Measurements from ENCODE around the gene BICD1.

Gene BICD1

GRCh38 chr12:32402170-32402569 is 295.5 kb downstream of the BICD1 start:
- DNase-seq (ENCODE audit: low read depth): no peak

- no peak for DNase-seq (ENCODE audit: low read depth)
These were observed 296.3 kb downstream of the BICD1 start for GRCh38 chr12:32402946-32403345.

- no peak for DNase-seq (ENCODE audit: low read depth)
These were observed 301.1 kb downstream of the BICD1 start for GRCh38 chr12:32407795-32408194.

GRCh38 chr12:32413412-32413811 is 306.8 kb downstream of the BICD1 start:
- DNase-seq (ENCODE audit: low read depth): no peak

- no peak for DNase-seq (ENCODE audit: low read depth)
These were observed 311.6 kb downstream of the BICD1 start for GRCh38 chr12:32418221-32418620.

- DNase-seq (ENCODE audit: low read depth): no peak
These were observed 312.4 kb downstream of the BICD1 start for GRCh38 chr12:32418903-32419519.

- no peak for DNase-seq (ENCODE audit: low read depth)
These were observed 312.9 kb downstream of the BICD1 start for GRCh38 chr12:32419520-32419960.

GRCh38 chr12:32420356-32420755 is 313.7 kb downstream of the BICD1 start:
- no peak for DNase-seq (ENCODE audit: low read depth)

- no peak for DNase-seq (ENCODE audit: low read depth)
These were observed 316.9 kb downstream of the BICD1 start for GRCh38 chr12:32423559-32423958.

GRCh38 chr12:32431025-32431424 is 324.4 kb downstream of the BICD1 start:
- no peak for DNase-seq (ENCODE audit: low read depth)

Measured in fibroblast of gingiva (primary cell).